GM12892 (cell line): ENCODE results near the gene TEX14.

Experiments used
- POLR2A ChIP-seq: IDR thresholded peaks from 2 replicates; pipeline ENCODE4 v1.6.1; 2011; ENCODE audit warnings: low read depth, low read length, control low read depth
- POLR2AphosphoS5 ChIP-seq: IDR thresholded peaks from 2 replicates; pipeline ENCODE4 v1.6.1; 2011; ENCODE audit warnings: low read depth, low read length, control low read depth
- TAF1 ChIP-seq: IDR thresholded peaks from 2 replicates; pipeline ENCODE4 v1.6.1; 2011; ENCODE audit warnings: low read depth, mild to moderate bottlenecking, control low read depth, low read length, borderline replicate concordance

GRCh38 chr17:58677194-58677880, 14.5 kb downstream of the TEX14 start:
- TF ChIP-seq POLR2AphosphoS5 (no peak), POLR2A (no peak), TAF1 (no peak)
